SK-N-SH treated with all-trans-retinoic acid at 6 μM for 48 hours (cell line): Measurements from ENCODE around the gene TBL1X.

Experiments
- RARB ChIP-seq: fragments of 250-450 bp; sonication (Bioruptor Pico); IDR thresholded peaks from 2 replicates; pipeline ENCODE4 v1.8.0; 2021; ENCODE audit warnings: mild to moderate bottlenecking, moderate library complexity
- TF ChIP-seq, protein P1 (sequence below): fragments of 250-450 bp; sonication (Bioruptor Pico); IDR thresholded peaks from 2 replicates; pipeline ENCODE4 v1.5.0; 2020; ENCODE audit warnings: mild to moderate bottlenecking, moderate library complexity

DNA sequence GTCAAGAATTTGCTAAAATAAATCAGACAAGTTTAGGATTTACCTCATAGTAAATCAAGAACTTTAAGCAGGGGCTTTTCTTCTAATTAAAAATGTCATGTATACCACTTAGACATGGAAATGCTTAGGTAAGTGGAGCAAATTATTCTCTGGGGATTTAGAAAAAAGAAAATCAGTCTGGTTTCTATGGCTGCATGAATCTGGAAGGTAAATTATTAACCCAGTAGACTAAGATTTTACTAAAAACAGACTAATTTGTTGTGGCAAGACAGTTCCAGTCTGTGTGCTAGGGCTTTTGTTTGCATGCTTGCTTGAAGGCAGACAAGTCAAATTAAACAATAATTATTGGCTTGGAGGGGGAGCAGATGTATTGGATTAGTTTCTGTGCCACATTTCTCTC, 140.6 kb downstream of the TBL1X start:
- TF ChIP-seq RARB (CRISPR knock-in tag), result no peak
- TF ChIP-seq, protein P1, sequence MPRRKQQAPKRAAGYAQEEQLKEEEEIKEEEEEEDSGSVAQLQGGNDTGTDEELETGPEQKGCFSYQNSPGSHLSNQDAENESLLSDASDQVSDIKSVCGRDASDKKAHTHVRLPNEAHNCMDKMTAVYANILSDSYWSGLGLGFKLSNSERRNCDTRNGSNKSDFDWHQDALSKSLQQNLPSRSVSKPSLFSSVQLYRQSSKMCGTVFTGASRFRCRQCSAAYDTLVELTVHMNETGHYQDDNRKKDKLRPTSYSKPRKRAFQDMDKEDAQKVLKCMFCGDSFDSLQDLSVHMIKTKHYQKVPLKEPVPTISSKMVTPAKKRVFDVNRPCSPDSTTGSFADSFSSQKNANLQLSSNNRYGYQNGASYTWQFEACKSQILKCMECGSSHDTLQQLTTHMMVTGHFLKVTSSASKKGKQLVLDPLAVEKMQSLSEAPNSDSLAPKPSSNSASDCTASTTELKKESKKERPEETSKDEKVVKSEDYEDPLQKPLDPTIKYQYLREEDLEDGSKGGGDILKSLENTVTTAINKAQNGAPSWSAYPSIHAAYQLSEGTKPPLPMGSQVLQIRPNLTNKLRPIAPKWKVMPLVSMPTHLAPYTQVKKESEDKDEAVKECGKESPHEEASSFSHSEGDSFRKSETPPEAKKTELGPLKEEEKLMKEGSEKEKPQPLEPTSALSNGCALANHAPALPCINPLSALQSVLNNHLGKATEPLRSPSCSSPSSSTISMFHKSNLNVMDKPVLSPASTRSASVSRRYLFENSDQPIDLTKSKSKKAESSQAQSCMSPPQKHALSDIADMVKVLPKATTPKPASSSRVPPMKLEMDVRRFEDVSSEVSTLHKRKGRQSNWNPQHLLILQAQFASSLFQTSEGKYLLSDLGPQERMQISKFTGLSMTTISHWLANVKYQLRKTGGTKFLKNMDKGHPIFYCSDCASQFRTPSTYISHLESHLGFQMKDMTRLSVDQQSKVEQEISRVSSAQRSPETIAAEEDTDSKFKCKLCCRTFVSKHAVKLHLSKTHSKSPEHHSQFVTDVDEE, result no peak
